GM19452 (cell line): ENCODE data around the gene CHI3L1.

Experiments used
- ATAC-seq: cut with Tn5 transposase; IDR thresholded peaks from one replicate; pipeline ENCODE4 v1.9.1; 2021; ENCODE audit not compliant: unreplicated experiment

Gene CHI3L1

DNA sequence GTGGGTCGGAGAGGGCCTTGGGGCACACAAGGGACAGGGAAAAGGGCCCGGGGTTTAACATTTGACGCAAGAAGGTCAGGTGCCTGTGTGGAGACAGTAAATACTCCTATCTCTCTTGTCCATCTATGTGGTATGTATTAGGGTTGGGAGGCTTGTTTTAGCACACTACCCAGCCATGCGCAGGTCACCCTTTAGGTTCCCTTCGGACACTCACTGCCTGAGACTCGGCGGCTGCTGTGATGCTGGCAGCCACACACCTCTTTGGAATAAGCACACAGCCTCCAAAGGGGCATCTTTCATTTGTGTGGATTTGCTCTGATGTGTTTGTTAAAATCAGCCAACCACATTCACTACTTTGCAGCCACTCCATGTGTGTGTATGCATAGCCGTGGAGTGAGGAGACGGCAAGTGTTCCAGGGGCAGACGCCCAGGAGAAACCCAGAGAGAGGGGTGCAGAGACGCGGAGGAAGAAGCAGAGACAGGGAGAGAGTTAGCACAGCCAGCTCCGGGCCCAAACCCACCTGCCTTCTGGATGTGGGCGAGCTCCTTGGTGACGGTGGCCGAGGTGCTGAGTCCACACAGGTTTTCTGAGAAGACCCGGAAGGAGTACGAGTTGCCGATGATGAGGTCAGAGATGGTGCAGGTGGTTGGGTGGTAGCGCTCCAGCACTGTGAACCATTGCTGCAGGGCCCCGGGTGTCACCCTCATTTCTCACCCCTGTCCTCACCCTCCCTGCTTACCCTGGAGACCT is 16.6 kb downstream of the CHI3L1 start:
- ATAC-seq: no peak

DNA sequence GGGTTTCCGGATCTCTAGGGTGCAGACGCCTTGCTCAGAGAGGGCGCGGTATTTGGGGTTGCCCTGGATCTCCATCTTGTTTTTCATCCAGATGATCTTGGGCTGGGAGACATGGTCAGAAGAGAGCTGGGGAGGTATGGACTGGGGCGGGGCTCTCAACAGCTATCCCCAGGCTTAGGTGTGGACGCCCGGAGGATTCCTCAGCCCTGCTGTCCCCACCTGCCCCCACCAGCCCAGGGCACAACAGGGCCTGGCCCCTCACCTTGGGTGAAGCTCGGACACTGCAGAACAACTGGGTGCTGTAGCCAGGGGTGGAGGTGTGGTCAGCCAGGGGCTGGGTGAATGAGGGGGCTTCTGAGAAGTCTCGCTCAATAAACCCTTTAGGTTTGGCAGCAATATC is 17.5 kb downstream of the CHI3L1 start:
- no peak for ATAC-seq

DNA sequence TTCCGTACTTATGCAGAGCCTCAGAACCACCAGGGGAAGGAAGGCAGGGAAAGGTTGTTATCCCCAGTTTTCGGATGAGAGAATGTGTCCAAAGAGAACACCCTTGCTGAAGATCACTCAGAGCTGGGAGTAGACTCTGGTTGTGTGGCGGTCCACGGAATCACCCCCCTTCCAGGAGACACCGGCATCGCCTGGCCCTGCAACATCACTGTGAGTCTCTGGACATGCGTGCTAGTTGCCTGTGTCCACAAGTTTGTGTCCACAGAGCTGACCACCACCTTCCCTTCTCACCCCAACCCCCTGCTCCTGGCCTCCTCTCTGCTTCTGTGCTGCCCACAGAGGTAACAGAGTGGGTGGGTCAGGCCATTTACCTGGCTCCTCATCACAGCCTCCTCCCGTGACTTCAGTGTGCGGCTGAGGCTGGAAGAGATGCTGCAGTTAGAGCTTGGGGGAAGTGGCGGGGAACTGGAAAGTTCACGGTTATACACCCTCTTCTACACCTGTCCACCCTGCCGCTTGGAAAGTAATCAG is 18.2 kb downstream of the CHI3L1 start:
- no peak for ATAC-seq

DNA sequence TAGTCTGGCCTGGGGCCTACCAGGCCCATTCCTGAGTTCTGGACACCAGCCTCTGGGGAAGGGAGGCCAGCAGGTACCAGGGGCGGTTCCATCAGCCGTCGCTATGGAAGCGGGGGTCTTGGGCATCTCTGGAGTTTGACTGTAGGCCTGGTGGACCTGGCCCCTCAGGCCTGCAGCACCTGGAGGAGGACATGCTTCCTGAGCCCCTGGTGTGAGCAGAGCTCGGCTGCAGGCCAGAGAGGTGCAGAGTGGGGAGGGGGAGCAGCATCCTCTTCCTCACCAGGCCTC is 18.6 kb downstream of the CHI3L1 start:
- no peak for ATAC-seq

DNA sequence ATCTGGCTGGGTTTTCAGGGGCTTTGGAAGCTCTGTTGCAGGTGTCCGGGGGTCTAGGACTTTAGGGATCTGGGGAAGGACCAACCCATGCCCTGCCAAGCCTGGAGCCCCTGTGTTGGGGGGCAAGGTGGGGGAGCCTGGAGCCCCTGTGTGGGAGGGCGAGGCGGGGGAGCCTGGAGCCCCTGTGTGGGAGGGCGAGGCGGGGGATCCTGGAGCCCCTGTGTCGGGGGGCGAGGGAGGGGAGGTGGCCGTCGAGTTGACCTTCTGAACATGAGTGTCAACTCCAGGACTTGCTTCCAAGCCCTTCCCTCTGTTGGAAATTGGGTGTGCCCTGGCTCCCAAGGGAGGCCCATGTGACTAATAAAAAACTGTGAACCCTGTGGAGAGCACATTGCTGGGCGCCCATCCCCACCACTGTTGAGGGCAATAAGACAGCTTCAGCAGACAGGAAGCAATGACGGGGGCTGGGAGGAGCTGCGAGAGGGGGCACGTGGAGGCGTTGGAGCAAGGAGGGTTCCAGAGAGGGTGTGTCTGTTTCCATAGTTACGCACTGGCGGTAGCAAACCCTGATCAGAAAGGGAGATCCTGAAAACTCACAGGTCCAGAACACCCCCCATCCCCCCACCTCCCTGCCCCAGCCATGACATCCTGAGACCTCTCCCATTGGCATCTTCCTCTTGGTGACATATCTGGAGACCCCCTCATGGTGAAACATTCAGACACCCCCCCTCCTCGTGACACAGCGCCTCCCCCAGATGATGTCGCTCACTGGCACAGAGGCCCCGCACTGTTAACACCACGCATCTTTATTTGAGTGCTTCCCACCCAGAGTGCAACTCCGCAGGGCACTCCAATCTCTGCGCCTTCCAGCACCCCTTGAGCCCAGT is 19.2 kb downstream of the CHI3L1 start:
- no peak for ATAC-seq

DNA sequence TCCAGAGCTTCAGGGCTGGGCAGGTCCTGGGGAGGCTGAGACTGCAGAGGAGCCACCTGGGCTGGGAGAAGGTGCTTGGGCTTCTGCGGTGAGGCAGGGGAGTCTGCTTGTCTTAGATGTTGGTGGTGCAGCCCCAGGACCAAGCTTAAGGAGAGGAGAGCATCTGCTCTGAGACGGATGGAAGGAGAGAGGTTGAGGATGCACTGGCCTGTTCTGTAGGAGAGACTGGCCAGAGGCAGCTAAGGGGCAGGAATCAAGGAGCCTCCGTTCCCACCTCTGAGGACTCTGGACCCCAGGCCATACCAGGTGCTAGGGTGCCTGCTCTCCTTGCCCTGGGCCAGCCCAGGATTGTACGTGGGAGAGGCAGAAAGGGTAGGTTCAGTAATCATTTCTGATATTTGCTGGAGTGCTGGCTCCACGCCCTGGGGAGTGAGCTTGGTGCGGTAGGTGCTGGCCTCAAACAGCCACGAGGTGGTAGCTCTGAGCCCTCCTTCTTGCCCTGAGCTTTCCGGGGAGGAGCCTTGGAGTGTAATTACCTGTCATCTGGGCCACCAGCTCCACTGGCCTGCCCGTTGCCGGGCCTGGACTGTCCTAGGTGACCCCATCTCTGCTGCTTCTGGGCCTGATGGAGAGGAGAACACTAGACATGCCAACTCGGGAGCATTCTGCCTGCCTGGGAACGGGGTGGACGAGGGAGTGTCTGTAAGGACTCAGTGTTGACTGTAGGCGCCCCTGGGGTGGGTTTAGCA is 20.1 kb downstream of the CHI3L1 start:
- no peak for ATAC-seq

DNA sequence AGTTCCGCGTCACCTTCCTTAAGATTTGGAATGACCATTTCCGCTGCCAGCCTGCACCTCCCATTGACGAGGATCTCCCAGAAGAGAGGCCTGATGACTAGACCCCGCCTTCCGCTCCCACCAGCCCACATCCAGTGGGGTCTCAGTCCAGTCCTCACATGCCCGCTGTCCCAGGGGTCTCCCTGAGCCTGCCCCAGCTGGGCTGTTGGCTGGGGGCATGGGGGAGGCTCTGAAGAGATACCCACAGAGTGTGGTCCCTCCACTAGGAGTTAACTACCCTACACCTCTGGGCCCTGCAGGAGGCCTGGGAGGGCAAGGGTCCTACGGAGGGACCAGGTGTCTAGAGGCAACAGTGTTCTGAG is 20.7 kb downstream of the CHI3L1 start:
- no peak for ATAC-seq

DNA sequence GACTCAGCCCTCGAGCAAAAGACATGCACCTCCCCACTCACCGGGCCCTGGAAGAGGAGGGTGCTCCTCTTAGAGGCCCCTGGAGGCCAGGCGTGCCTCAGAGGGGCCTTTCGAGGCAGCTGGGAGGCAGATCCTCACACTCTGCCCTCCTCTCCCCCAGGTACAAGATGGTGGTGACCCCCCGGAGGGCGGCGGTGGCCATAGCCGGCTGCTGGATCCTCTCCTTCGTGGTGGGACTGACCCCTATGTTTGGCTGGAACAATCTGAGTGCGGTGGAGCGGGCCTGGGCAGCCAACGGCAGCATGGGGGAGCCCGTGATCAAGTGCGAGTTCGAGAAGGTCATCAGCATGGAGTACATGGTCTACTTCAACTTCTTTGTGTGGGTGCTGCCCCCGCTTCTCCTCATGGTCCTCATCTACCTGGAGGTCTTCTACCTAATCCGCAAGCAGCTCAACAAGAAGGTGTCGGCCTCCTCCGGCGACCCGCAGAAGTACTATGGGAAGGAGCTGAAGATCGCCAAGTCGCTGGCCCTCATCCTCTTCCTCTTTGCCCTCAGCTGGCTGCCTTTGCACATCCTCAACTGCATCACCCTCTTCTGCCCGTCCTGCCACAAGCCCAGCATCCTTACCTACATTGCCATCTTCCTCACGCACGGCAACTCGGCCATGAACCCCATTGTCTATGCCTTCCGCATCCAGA is 21.3 kb downstream of the CHI3L1 start:
- no peak for ATAC-seq

DNA sequence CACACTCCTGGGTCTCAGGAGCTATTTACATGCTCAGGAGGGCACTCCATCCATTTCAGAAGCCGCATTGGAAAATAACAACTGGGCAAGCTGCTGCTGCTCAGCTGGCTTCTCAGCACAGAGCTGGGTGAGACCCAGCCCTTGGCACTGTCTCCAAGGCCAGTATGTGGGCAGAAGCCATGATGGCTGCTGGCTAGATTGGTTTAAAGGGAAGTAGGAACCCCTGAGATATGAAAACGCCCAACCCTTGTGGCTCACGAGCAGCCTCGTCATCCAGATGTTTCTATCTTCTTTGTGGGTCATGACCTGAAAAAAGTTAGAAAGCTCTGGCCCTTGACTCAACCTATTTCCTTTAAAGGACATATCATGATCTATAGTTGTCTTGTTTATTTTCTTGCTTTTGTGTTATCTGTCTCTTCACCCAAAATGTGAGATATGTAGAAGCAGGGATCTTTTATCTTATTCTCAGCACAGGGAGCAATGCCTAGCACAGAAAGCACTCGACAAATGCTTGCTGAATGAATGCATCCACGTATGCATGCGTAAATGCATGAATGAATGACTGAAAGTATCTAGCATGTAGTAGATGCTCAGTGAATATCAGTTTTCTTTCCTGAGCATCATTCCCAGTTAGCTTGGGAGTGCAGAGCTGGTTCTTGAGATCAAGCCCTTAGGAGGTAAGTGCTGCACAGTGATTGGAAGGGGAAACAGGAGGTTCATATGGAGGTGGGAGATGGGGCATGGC is 22.4 kb downstream of the CHI3L1 start:
- ATAC-seq: no peak

DNA sequence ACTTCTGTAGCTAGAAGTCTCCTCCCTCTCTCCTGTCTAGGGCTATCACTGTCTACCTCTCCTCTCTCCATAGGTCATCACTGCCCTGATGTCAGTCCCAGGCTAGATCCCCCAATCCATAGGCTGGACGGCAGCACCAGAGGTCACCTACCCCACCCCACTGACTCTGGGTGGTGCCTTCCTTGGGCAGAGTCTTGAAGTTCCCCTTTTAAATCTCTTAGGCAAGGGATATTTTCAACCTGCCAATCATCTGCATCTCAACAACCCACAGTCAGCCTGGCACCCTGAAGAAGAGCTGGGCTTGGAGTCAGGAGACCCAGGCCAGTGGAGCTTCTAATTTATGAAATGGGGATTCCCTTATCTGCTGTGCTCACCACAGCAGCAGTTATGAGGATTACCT is 24.1 kb downstream of the CHI3L1 start:
- ATAC-seq: no peak

DNA sequence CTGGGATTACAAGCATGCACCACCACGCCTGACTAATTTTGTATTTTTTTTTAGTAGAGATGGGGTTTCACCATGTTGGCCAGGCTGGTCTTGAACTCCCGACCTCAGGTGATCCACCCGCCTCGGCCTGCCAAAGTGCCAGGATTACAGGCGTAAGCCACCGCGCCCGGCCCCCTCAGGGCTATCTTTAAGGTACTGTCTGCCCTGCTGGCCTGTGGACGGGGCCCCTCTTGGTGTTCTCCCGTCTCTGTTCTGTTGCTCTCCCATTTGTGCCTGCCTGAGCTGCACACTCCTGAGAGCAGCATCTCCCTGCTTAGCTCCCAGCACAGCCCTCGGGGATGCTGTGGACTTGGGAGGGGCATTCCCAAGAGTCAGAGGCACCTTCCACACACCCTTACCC is 24.8 kb downstream of the CHI3L1 start:
- no peak for ATAC-seq

DNA sequence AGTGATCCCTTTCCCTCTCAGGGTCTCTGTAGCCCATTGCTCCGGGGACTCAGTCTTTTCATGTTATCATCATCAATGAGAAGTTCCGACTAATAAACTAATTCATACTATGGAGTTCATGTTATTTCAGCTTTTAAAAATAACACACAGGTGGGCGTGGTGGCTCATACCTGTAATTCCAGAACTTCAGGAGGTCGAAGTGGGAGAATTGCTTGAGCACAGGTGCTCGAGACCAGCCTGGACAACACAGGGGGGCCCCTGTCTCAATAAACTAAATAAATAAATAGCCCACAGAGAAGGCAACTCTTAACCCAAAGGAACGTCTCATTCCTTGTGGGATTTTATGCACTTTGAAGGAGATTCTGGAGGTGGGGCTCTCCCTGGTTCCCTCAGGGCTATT is 25.3 kb downstream of the CHI3L1 start:
- no peak for ATAC-seq

DNA sequence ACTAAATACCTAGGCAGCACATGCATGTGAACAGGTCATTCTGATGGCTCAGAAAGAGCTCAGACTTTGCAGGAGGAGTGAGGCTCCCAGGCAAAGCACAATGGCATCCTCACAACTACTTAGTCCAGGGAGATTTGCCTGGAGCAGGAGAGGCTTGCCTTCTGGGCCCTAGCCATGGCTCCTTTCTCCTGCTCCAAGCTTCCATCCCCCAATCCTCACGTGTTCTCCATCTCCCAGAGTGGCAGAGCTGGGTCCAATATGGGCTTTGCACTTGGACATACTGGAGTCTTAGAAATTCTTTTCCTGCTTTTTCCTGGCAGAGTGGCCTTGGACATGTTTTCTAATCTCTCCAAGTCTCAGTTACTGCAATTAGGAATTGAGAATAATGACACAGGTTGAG is 26.7 kb downstream of the CHI3L1 start:
- ATAC-seq: no peak

DNA sequence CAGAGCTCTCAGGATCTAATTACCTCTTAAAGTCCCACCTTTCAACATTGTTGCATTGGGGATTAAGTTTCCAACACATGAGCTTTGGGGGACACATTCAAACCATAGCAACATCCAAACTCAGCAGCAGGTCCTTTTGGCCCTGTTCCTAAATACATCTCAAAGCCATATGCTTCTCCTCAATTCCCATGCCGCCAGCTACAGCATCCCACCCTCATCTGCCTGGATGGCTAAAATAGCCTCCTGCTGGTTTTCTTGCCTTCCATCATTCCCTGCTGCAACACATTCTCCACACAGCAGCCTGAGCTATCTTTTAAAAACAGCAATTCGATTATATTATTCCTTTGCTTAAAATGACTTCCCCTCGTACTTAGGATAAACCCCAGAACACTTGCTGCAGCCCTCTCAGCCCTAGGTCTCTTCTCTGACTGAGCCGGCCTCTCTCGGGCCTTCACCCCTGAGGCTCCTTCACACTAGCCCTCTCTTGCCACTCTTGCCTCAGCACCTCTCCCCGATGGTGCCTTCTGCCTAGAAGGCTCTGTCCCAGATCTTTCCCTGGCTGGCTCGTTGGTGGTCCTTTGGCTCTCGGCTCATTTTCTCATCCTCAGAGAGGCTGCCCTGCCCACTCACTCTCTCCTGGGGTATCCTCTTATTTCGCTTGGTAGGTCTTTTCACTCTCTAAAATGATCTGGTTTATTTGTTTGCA is 27.4 kb downstream of the CHI3L1 start:
- no peak for ATAC-seq

DNA sequence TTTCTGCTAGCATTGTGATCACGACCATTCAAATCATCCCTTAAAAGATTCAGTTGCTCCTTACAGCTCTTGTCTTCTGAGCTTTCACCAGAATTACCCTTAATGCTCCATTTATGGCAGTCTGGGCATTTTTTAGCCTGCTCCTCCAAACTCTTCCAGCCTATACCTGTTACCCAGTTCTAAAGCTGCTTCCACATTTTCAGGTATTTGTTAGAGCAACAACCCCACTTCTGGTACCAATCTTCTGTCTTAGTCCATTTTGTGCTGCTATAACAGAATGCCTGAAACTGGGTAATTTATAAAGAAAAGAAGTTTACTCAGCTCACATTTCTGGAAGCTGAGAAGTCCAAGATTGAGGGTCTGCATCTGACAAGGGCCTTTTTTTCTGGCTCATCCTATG is 28.1 kb downstream of the CHI3L1 start:
- no peak for ATAC-seq

DNA sequence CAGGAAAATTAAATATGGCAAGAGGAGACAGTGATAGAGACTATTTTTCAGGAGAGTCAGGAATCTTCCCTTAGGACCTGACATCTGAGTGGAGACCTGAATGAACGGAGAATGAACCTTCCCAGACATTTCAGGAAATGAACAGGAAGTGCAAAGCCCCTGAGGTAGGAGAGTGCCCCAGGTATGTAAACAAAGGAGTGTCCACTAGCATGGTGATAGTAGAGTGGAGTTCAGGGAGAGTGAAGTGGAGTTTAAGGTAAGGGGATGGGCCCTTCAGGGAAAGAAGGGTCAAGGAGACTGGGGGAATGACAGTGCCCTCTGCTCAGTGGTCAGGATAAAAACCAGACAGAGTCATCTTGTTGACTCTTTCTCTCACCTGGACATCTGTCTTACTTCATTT is 30.2 kb downstream of the CHI3L1 start:
- ATAC-seq: no peak

DNA sequence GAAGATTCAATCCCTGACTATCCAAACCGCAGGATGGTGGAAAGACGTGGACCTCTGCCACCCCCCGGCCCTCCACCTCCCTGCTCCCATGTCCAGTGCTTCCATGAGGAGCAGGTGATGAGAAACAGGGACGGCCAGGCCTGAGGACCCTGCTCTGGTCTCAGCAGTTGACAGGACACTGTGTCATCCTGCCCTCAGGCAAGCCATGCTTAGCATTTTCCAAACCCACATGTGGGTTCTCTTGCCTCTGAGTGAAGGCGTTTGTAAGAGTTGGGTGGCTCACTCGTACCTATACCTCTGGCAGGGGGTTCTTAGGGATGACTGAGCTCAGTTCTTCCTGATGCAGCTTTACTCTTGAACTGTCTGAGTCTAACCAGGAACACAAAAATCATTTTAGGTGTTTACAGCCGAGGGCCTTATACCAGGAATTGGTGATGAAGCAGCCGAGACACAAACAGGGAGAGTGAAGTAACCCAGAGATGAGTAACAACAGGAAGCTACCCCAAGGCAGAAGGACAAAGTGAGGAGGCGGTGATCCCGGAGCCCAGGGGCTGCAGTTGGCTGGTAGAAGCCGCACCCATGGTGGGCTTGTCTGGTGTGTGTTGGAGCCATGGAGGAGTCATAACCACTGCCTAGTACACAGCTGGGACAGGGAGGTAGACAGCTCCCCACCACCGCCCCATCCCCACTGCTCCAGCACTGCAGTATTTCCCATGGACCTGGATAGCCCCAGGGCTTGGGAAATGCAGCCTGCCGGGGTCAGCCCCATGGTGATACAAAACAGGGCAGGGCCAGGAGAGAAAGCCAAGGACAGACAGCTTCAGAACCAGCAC is 32.3 kb downstream of the CHI3L1 start:
- ATAC-seq: no peak

DNA sequence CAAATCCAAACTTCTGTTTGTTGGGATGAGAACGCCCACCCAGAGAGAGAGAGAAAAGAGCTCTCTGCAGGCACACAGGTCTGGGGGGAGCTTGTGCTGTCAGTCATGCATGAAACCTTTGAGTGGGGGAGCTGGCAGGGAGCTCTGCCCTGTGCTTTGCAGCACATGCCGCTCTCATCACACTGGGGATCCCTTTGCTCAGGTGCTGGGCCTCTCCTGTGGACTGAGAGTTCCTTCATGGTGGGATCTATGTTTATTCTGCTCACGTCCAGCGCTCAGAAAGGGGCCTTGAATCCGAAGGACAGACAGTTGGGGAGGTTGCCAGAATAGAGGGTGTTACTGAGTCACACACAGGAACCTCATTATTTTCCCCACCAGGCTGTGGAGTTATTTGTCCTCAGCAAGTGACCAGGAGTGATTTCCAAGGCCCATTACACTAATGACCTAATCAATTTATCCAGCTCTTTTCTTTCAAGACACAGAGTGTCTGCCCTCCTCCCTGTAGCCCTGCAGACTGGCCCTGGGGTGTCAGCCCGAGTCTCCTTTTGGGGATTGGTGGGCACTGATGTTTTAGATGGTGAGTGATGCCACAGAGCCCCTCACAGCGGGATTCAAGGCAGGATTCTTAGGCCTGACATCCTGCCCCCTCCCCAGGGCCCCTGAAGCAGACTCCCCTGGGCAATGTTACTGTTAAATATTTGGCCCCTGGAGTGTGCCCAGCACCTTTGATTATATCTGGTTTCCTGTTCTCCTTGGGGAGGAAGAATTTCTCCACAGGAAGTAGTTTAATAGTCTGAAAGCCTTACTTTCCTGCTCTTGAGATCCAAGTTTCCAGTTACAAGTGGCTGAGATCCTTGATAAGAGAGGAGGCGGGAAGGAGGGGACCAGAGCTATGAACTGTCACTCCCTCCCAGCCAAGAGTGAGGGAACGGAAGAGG is 33.2 kb downstream of the CHI3L1 start:
- no peak for ATAC-seq
